Lower lobe of right lung (tissue), 2 donors: ENCODE results near the gene KLK15. TPM values are rescaled to one million over a fixed set of nuclear protein-coding genes. Genes with fewer than 3 reads are reported as not detected.

Source experiments
- ATAC-seq, 2 donors: fragments of 200-7000 bp; cut with Tn5 transposase; one replicate each; pipeline ENCODE4 v1.9.1; 2020 to 2022; ENCODE audit warnings: mild to moderate bottlenecking in 2 of 2, moderate library complexity in 2 of 2
- DNase-seq: peaks from one replicate; pipeline ENCODE4 v3.0.0-alpha.2; 2020
- H3K27ac ChIP-seq: fragments of 200-600 bp; one replicate; pipeline ENCODE4 v1.8.0; 2022
- H3K27me3 ChIP-seq: fragments of 200-600 bp; one replicate; pipeline ENCODE4 v1.8.0; 2022; ENCODE audit warnings: low read depth
- H3K36me3 ChIP-seq: fragments of 200-600 bp; one replicate; pipeline ENCODE4 v1.8.0; 2022; ENCODE audit warnings: mild to moderate bottlenecking
- H3K4me1 ChIP-seq: fragments of 200-600 bp; one replicate; pipeline ENCODE4 v1.8.0; 2022
- H3K4me3 ChIP-seq: fragments of 200-600 bp; one replicate; pipeline ENCODE4 v1.8.0; 2022; ENCODE audit warnings: mild to moderate bottlenecking
- H3K9me3 ChIP-seq: fragments of 200-600 bp; one replicate; pipeline ENCODE4 v1.8.0; 2022
- intact Hi-C: fragments of 100-400 bp; cut with DNase I; formaldehyde crosslinking; loops from one replicate; pipeline ENCODE4 v1.11.0; 2022
- total RNA-seq: library from RNA; stranded (reverse); fragmentation: NEBNext Ultra II Directional; extraction: Animal tissue kit (Norgen Biotek cat#: 25700); gene quantifications from one replicate; pipeline ENCODE4 v1.2.1, GENCODE V29; 2021
- TF ChIP-seq, protein P1 (sequence below): fragments of 200-600 bp; IDR thresholded peaks from one replicate; pipeline ENCODE4 v1.8.0; 2022; ENCODE audit warnings: antibody characterized with exemption, mild to moderate bottlenecking
- donor health status: DM: no; HTN: yes; CAD: no; lungs with severe emphysema.

KLK15 gene
- total RNA-seq, 1 donor from 2014 or later, result not detected

DNA sequence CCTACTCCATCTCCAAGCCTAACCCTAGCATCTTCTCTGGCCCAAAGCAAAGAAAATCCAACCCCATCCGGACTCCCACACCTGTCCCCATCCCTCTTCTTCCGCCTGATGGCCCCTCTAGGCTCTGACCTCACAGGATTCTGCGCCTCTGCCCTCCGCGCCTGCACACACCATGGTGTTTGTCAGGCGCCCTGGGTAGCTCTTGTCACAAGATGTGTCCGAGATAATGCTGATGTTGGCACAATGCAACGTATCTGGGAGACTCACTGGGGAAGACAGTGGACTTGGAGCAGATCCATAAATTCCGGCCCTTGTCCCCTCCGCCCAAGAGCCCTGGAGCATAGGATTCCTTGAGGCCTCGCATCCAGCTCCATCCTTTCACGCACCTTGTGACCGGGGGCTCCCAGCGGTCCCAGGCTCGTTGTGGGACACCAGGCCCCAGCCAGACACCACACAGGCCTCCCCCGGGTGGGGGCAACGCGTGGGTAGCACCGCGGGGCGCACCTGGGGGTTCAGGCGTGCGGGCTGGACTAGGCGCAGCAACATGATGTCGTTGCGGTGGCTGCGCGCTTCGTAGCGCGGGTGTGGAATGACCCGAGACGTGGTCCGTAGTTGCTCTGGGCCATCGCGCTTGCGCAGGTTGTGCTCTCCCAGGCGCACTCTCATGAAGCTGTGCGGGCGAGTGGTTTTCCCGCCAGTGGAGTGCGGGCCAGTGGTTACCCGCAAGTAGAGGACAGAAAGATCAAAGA is 6.7 kb downstream of the KLK15 start:
- ATAC-seq (no peak), DNase-seq (no peak)
- no peak overlapping the region for H3K27ac ChIP-seq
- H3K4me3 ChIP-seq, result no peak overlapping the region
- intact Hi-C loops, result no loop called here
- TF ChIP-seq, protein P1, sequence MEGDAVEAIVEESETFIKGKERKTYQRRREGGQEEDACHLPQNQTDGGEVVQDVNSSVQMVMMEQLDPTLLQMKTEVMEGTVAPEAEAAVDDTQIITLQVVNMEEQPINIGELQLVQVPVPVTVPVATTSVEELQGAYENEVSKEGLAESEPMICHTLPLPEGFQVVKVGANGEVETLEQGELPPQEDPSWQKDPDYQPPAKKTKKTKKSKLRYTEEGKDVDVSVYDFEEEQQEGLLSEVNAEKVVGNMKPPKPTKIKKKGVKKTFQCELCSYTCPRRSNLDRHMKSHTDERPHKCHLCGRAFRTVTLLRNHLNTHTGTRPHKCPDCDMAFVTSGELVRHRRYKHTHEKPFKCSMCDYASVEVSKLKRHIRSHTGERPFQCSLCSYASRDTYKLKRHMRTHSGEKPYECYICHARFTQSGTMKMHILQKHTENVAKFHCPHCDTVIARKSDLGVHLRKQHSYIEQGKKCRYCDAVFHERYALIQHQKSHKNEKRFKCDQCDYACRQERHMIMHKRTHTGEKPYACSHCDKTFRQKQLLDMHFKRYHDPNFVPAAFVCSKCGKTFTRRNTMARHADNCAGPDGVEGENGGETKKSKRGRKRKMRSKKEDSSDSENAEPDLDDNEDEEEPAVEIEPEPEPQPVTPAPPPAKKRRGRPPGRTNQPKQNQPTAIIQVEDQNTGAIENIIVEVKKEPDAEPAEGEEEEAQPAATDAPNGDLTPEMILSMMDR, result no peak
- peaks cover 36% of the 10 kb centered on the region for H3K27me3 ChIP-seq
- H3K36me3 ChIP-seq, result no peaks in the 10 kb centered on the region
- H3K4me1 ChIP-seq, result no peaks in the 10 kb centered on the region
- no peaks in the 10 kb centered on the region for H3K9me3 ChIP-seq

DNA sequence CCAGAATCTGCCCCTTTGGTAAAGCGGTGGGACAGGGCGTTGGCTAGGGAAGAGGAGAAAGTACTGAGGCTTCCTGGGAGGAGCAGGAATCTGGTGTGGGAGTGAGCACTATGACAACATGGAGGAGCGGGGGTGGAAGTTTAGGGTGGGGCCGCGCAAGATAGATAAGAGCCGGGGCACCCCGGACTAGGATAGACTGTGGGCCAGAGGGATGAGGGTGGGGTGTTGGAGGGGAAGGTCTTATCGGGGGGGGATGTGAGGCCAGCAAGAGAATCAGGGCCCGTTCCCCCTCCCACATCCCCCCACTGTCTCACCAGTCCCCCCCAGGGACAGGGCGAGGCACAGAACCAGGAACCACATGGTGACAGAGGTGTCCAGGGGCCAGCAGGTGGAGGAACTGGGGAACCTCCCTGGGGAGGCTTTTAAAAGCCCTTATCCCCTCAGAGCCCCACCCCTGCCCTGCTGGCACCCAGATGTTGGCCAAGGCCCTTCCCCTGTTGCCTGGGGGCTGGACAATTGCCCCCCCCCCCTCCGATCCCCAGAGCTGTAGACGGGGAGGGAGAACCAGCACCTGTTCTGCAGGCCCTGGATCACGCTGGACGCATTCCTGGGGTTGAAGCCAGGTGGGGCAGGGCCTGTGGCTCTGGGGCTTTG is 9.9 kb downstream of the KLK15 start, which contains the start of gene KLK1:
KLK1 (minus strand) TSS at position 399 of the 654 bp plus-strand sequence; CDS start at position 360, 39 bp downstream.
- no peak within 1 kb of the TSS for H3K4me3 ChIP-seq
- intact Hi-C loops, result no loop called here
- no peaks in the 10 kb centered on the region for H3K9me3 ChIP-seq
- peaks cover under 1% of the 10 kb centered on the region for H3K4me1 ChIP-seq
- DNase-seq (no peak), ATAC-seq (no peak)
- TF ChIP-seq, protein P1, result no peak
- H3K27me3 ChIP-seq, result peaks cover 68% of the 10 kb centered on the region
- H3K36me3 ChIP-seq, result no peaks in the 10 kb centered on the region
- no peak within 1 kb of the TSS for H3K27ac ChIP-seq

GRCh38 chr19:50822661-50823208 is 10.6 kb downstream of the KLK15 start:
- no peaks in the 10 kb centered on the region for H3K9me3 ChIP-seq
- intact Hi-C loops, result no loop called here
- peaks cover 8% of the 10 kb centered on the region for H3K4me1 ChIP-seq
- H3K4me3 ChIP-seq, result no peak overlapping the region
- peaks cover 73% of the 10 kb centered on the region for H3K27me3 ChIP-seq
- DNase-seq (no peak), ATAC-seq (no peak)
- TF ChIP-seq, protein P1, result no peak
- H3K36me3 ChIP-seq, result no peaks in the 10 kb centered on the region
- H3K27ac ChIP-seq, result no peak overlapping the region

DNA sequence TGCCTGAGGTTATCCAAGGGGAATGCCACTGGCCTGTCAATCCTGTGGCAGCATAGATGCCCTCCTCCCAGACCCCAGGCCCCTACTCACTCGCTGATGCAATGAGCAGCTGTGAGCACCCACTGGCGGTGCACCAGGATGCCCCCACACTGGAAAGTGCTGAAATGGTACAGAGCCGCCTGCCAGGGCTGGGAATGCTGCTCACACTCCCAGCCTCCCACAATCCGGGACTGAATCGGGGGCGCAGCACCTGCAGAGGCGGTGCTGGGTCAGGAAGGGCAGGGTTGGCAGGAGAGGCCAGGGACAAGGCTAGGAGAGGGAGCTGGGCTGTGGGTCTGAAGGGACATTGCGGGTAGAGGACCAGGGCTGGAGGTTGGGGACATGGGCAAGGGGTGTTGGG is 11.8 kb downstream of the KLK15 start:
- Histone ChIP-seq H3K4me3 (no peak overlapping the region), H3K9me3 (no peaks in the 10 kb centered on the region), H3K27ac (no peak overlapping the region), H3K4me1 (peaks cover 8% of the 10 kb centered on the region), H3K27me3 (peaks cover 72% of the 10 kb centered on the region), H3K36me3 (no peaks in the 10 kb centered on the region)
- TF ChIP-seq, protein P1, result no peak
- intact Hi-C loops, result no loop called here
- no peak for ATAC-seq
- DNase-seq, result no peak

DNA sequence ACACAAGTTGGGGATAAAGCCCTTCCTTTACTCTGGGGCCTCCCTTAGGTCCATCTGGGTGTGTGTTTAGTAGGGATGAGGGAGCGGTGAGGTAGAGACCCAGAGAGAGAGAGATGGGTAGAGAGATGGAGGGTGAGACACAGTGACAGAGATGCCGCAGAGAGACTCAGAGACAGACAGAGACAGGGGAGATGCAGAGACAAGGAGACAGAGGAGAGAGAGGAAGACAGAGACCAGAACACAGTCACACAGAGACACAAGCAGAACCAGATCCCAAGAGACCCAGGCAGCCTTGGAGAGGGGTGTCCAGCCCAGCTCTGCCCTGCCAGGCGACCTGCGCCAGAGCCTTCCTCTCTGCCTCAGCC is 12.1 kb downstream of the KLK15 start:
- H3K27me3 ChIP-seq, result peaks cover 74% of the 10 kb centered on the region
- no peaks in the 10 kb centered on the region for H3K9me3 ChIP-seq
- no peak for ATAC-seq
- H3K4me1 ChIP-seq, result peaks cover 8% of the 10 kb centered on the region
- TF ChIP-seq, protein P1, result no peak
- H3K4me3 ChIP-seq, result no peak overlapping the region
- intact Hi-C loops, result no loop called here
- DNase-seq, result no peak
- no peak overlapping the region for H3K27ac ChIP-seq
- H3K36me3 ChIP-seq, result no peaks in the 10 kb centered on the region
